Measurements from ENCODE around the gene SERPINA3. TPM values are rescaled to one million over a fixed set of nuclear protein-coding genes. Genes with fewer than 3 reads are reported as not detected.

SERPINA3 gene
- total RNA-seq, 1 donor from 2014 or later = 36.4 TPM

GRCh38 chr14:94598816-94599655 is 13.2 kb upstream of the SERPINA3 start:
- H3K27ac ChIP-seq = peak overlapping the region; percentile 48
- intact Hi-C loops (cut with DNase I) = no loop called here
- ATAC-seq (peak; percentile 66), DNase-seq (no peak)
- no peaks in the 10 kb centered on the region for H3K9me3 ChIP-seq
- no peaks in the 10 kb centered on the region for H3K36me3 ChIP-seq
- peaks cover 9% of the 10 kb centered on the region for H3K4me1 ChIP-seq
- TF ChIP-seq, protein P1, sequence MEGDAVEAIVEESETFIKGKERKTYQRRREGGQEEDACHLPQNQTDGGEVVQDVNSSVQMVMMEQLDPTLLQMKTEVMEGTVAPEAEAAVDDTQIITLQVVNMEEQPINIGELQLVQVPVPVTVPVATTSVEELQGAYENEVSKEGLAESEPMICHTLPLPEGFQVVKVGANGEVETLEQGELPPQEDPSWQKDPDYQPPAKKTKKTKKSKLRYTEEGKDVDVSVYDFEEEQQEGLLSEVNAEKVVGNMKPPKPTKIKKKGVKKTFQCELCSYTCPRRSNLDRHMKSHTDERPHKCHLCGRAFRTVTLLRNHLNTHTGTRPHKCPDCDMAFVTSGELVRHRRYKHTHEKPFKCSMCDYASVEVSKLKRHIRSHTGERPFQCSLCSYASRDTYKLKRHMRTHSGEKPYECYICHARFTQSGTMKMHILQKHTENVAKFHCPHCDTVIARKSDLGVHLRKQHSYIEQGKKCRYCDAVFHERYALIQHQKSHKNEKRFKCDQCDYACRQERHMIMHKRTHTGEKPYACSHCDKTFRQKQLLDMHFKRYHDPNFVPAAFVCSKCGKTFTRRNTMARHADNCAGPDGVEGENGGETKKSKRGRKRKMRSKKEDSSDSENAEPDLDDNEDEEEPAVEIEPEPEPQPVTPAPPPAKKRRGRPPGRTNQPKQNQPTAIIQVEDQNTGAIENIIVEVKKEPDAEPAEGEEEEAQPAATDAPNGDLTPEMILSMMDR (IDR thresholded peaks at IDR 0.05) = no peak
- no peak overlapping the region for H3K4me3 ChIP-seq
- H3K27me3 ChIP-seq = no peaks in the 10 kb centered on the region

GRCh38 chr14:94599656-94600004 is 12.6 kb upstream of the SERPINA3 start:
- DNase-seq (no peak), ATAC-seq (peak; percentile 2)
- Histone ChIP-seq H3K4me3 (no peak overlapping the region), H3K36me3 (no peaks in the 10 kb centered on the region), H3K27ac (peak overlapping the region; percentile 48), H3K9me3 (no peaks in the 10 kb centered on the region), H3K4me1 (peaks cover 9% of the 10 kb centered on the region), H3K27me3 (no peaks in the 10 kb centered on the region)
- TF ChIP-seq, protein P1 (IDR thresholded peaks at IDR 0.05) = no peak
- intact Hi-C loops (cut with DNase I) = no loop called here

DNA sequence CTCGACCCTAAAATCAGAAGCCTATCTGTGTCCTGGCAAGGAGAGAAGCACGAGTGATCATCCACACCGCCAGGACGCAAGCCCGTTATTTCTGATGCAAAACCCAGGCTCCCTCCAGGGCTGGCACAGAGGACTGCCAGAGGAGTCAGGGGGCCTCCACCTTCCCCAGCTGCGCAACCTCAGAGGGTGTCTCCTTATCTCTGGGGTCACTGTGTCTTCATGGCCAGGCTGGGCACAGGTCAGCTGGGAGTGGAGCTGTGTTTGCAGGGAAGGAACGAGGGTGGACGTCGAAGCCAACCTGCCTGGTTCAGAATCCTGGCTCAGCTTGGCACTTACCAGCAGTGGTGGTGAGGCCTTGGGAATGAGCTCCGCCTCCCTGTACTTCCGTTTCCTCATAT is 12.0 kb upstream of the SERPINA3 start:
- ATAC-seq (no peak), DNase-seq (no peak)
- Histone ChIP-seq H3K27ac (no peak overlapping the region), H3K4me3 (no peak overlapping the region), H3K27me3 (no peaks in the 10 kb centered on the region), H3K9me3 (no peaks in the 10 kb centered on the region), H3K36me3 (no peaks in the 10 kb centered on the region), H3K4me1 (peaks cover 9% of the 10 kb centered on the region)
- intact Hi-C loops (cut with DNase I) = no loop called here
- TF ChIP-seq, protein P1 (IDR thresholded peaks at IDR 0.05) = no peak

DNA sequence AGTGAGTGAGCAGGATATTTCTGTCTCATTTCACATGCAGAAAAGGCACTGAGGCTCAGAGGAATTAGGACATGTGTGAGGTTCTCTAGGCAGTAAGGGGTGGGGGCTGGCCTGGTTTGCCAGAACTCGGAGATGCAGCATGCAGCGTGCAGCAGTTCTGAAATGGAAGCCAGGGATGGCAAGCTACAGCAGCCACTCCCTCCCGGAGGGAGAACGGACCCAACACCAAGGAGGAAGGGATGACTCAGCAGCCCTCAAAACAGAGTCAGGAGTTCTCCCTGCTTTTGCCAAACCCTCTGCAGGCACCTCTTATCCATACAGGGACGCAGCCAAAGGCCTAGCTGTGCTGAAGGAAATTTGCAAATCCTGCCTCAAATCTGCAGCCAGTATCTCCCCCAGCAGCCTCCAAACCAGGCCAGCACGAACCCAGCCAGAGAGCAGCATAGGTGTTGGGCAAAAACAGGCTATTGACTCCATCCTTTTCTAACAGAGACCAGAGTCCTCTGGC is 10.3 kb upstream of the SERPINA3 start:
- no peaks in the 10 kb centered on the region for H3K36me3 ChIP-seq
- no peaks in the 10 kb centered on the region for H3K27me3 ChIP-seq
- intact Hi-C loops (cut with DNase I) = no loop called here
- peaks cover 9% of the 10 kb centered on the region for H3K4me1 ChIP-seq
- H3K27ac ChIP-seq = peak overlapping the region; percentile 24
- peak; percentile 47 for ATAC-seq
- TF ChIP-seq, protein P1 (IDR thresholded peaks at IDR 0.05) = no peak
- no peak for DNase-seq
- no peaks in the 10 kb centered on the region for H3K9me3 ChIP-seq
- H3K4me3 ChIP-seq = no peak overlapping the region

DNA sequence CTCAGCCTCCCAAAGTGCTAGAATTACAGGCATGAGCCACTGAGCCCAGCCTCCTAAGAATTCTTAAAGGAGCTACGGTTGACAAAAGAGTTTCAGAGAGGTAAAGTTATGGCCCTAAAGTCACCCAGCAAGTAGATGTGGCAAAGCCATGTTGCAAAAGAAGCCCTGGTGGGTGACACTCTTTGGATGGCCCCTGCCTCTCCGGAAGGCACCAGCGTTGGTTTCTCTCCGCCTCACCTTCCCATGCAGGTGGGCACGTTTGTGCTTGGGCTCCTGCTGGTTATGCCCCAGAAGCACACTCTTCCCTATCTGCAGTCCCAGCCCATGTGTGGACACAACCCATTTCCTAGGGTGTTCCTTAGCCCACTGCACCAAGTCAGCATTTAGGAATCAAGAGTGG is 9.5 kb upstream of the SERPINA3 start:
- peak overlapping the region; percentile 24 for H3K27ac ChIP-seq
- peaks cover 9% of the 10 kb centered on the region for H3K4me1 ChIP-seq
- no peaks in the 10 kb centered on the region for H3K9me3 ChIP-seq
- ATAC-seq (no peak), DNase-seq (no peak)
- intact Hi-C loops (cut with DNase I) = no loop called here
- no peak overlapping the region for H3K4me3 ChIP-seq
- no peaks in the 10 kb centered on the region for H3K36me3 ChIP-seq
- no peaks in the 10 kb centered on the region for H3K27me3 ChIP-seq
- TF ChIP-seq, protein P1 (IDR thresholded peaks at IDR 0.05) = no peak
